ENCODE results near the gene EPHB2. TPM values are rescaled to one million over a fixed set of nuclear protein-coding genes. Genes with fewer than 3 reads are reported as not detected.

Gene EPHB2
- total and polyA plus RNA-seq, 2 of the 8 experiments (the other 6 are each of a cell fraction or from before 2014, with no cell fraction given): 15.8 to 17.2 TPM

DNA sequence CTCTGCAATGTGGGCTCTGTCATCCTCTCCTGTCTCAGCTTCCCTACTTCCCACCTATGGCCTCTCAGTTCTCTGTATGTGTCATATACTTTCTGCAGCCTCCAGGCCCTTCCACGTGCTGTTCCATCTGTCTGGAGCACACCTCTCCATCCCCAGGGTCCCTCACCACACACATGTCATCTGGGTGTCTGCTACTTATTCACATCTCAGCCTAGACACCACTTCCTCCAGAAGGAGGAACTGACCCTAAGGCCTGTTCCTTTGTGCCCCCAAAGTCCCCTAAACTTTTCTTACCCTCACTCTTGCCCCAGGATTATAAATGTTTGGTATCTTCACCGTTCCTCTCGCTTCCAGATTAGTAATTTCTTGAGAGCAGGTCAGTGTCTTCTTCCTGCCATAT, 251.9 kb downstream of the EPHB2 start:
- no peaks in the 10 kb centered on the region for H3K79me1 ChIP-seq (ENCODE audit: low read depth, low read length)
- H2BK15ac ChIP-seq (ENCODE audit: low read length): no peak overlapping the region
- H3K56ac ChIP-seq (replicated peaks; ENCODE audit: insufficient read length, low read depth, low read length): no peak overlapping the region
- CTCF ChIA-PET (ENCODE audit: partially characterized antibody): interaction anchor here (1.0 to 5.4 kb wide), 3 partner anchors 14 to 290 kb away, joined by 3 to 39 read pairs (median 5); no protein-coding TSS in a partner anchor
- H2AFZ ChIP-seq (ENCODE audit: low read length): no peak overlapping the region
- H2BK12ac ChIP-seq (ENCODE audit: low read depth, low read length): no peak overlapping the region
- H3K14ac ChIP-seq (ENCODE audit: insufficient read length): no peak overlapping the region
- no peaks in the 10 kb centered on the region for H3K79me2 ChIP-seq (ENCODE audit: control insufficient read depth in 1 of 2, insufficient read depth in 2 of 2, low read length in 2 of 2)
- H3K9ac ChIP-seq (replicated peaks in 1 of 4; ENCODE audit: extremely low read depth in 1 of 4, low read depth in 3 of 4, low read length in 3 of 4): no peak overlapping the region
- H3K27me3 ChIP-seq (replicated peaks in 1 of 4; ENCODE audit: control insufficient read depth in 3 of 4, extremely low read depth in 1 of 4, insufficient read depth in 3 of 4, low read length in 3 of 4): peaks cover 0 to 2% (median 0%) of the 10 kb centered on the region in 4 experiments; a peak in 2 of 7 replicates
- no peak overlapping the region for H2BK5ac ChIP-seq (ENCODE audit: low read depth, low read length)
- H3K4ac ChIP-seq (replicated peaks; ENCODE audit: insufficient read length, low read depth, low read length): no peak overlapping the region
- no peaks in the 10 kb centered on the region for H3K9me3 ChIP-seq (ENCODE audit: insufficient read depth in 2 of 2, low read depth in 1 of 2, low read length in 1 of 2)
- H3K4me2 ChIP-seq (ENCODE audit: insufficient read depth in 1 of 2, low read depth in 2 of 2, low read length in 2 of 2): no peak overlapping the region
- no peaks in the 10 kb centered on the region for H3K36me3 ChIP-seq (ENCODE audit: control insufficient read depth in 2 of 4, insufficient read depth in 4 of 4, low read length in 3 of 4)
- H2AK5ac ChIP-seq (ENCODE audit: low read depth, low read length): no peak overlapping the region
- H3K4me1 ChIP-seq (replicated peaks in 1 of 4; ENCODE audit: control insufficient read depth in 3 of 4, insufficient read depth in 4 of 4, low read length in 3 of 4): no peaks in the 10 kb centered on the region
- POLR2A ChIA-PET (ENCODE audit: partially characterized antibody): no interaction called here
- DNase-seq (ENCODE audit: low read depth in 1 of 2, low spot score in 2 of 2) (no peak), FAIRE-seq (no peak)
- no peak overlapping the region for H4K91ac ChIP-seq (replicated peaks; ENCODE audit: insufficient read length, low read length)
- no peak overlapping the region for H4K5ac ChIP-seq (ENCODE audit: insufficient read length, low read depth, low read length)
- H3K27ac ChIP-seq (ENCODE audit: low read depth, low read length): no peak overlapping the region
- H3K23ac ChIP-seq (ENCODE audit: insufficient read length): no peak overlapping the region
- no peaks in the 10 kb centered on the region for H3K23me2 ChIP-seq (ENCODE audit: low read depth, low read length)
- 55% methylated on average over 3 of the region's 3 CpGs; no CpG with 5 or more reads in 1 of the 2 experiments for WGBS, 2 experiments (ENCODE audit: extremely low coverage in 1 of 2, insufficient coverage in 1 of 2, insufficient read length in 1 of 2, insufficient replicate concordance in 2 of 2, low coverage in 1 of 2, low lambda C conversion rate in 2 of 2, missing lambda C conversion rate in 1 of 2)
- H2BK20ac ChIP-seq (ENCODE audit: low read length): no peak overlapping the region
- H4K8ac ChIP-seq (ENCODE audit: extremely low read depth, insufficient read depth, low read length): no peak overlapping the region
- TF ChIP-seq KDM4A (IDR thresholded peaks at IDR 0.05; ENCODE audit: low read depth, low read length, severe bottlenecking): no peak
- TF ChIP-seq, protein P1, sequence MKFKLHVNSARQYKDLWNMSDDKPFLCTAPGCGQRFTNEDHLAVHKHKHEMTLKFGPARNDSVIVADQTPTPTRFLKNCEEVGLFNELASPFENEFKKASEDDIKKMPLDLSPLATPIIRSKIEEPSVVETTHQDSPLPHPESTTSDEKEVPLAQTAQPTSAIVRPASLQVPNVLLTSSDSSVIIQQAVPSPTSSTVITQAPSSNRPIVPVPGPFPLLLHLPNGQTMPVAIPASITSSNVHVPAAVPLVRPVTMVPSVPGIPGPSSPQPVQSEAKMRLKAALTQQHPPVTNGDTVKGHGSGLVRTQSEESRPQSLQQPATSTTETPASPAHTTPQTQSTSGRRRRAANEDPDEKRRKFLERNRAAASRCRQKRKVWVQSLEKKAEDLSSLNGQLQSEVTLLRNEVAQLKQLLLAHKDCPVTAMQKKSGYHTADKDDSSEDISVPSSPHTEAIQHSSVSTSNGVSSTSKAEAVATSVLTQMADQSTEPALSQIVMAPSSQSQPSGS (IDR thresholded peaks at IDR 0.05; ENCODE audit: low read length): no peak
- H3K4me3 ChIP-seq (ENCODE audit: extremely low read depth in 1 of 4, insufficient read depth in 2 of 4, low read depth in 3 of 4, low read length in 4 of 4): no peak overlapping the region
- H4K20me1 ChIP-seq (replicated peaks in 1 of 2; ENCODE audit: control insufficient read depth in 1 of 2, insufficient read depth in 2 of 2, low read length in 2 of 2): no peaks in the 10 kb centered on the region
- H3K18ac ChIP-seq (ENCODE audit: extremely low read depth, low read length): no peak overlapping the region
- H2BK120ac ChIP-seq (replicated peaks; ENCODE audit: low read depth, low read length): no peak overlapping the region
